Astrocyte (in vitro differentiated cells and primary cell): ENCODE measurements around the gene CCDC137.

Source experiments
- EZH2 ChIP-seq: IDR thresholded peaks from 2 replicates; pipeline ENCODE4 v1.6.1; 2012; ENCODE audit warnings: mild to moderate bottlenecking, low read length, inconsistent platforms; ENCODE audit not compliant: insufficient read depth
- TF ChIP-seq, protein P1 (sequence below): IDR thresholded peaks from 2 replicates; pipeline ENCODE4 v1.5.1; 2011; ENCODE audit warnings: low read depth, mild to moderate bottlenecking, inconsistent platforms, low read length, moderate library complexity; ENCODE audit not compliant: insufficient read depth

DNA sequence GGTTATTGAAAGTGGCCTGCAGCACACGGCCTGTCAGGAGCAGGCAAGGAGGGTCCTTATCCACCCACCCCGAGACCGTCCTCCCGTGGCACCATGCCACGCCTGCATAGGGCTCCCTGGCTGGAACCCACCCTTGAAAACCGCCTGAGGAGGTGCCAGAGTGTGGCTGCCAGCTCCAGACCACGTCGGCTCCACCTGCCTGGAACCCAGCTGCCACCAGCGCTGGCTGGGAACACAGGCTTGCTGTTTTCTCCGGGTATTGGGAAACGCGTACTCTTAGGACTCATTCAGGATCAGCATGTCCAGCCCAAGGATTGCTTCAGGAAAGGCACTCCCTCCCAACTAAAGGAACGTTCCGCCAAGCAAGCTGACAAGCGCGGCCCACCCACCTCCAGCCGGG lies 10.4 kb downstream of the CCDC137 start:
- TF ChIP-seq, protein P1, sequence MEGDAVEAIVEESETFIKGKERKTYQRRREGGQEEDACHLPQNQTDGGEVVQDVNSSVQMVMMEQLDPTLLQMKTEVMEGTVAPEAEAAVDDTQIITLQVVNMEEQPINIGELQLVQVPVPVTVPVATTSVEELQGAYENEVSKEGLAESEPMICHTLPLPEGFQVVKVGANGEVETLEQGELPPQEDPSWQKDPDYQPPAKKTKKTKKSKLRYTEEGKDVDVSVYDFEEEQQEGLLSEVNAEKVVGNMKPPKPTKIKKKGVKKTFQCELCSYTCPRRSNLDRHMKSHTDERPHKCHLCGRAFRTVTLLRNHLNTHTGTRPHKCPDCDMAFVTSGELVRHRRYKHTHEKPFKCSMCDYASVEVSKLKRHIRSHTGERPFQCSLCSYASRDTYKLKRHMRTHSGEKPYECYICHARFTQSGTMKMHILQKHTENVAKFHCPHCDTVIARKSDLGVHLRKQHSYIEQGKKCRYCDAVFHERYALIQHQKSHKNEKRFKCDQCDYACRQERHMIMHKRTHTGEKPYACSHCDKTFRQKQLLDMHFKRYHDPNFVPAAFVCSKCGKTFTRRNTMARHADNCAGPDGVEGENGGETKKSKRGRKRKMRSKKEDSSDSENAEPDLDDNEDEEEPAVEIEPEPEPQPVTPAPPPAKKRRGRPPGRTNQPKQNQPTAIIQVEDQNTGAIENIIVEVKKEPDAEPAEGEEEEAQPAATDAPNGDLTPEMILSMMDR, result no peak
- no peak for TF ChIP-seq EZH2
